GM12878 (cell line): ENCODE results near the gene HORMAD2. TPM values are rescaled to one million over a fixed set of nuclear protein-coding genes. Genes with fewer than 3 reads are reported as not detected.

Experiments
- ATAC-seq: fragments of 200-7000 bp; cut with Tn5 transposase; 3 replicates; pipeline ENCODE4 v1.9.1; 2020; ENCODE audit warnings: mild to moderate bottlenecking, moderate library complexity
- BruUV-seq: library from RNA; stranded (reverse); fragments of 400-500 nt; replicated peaks from 2 replicates; lab custom pipeline; 2021; lab: Mats Ljungman, UMichigan
- CTCF ChIA-PET: fragments of 300-600 bp; sonication (Branson Sonifier 250); formaldehyde crosslinking; extraction: SDS; loops from one replicate; lab custom pipeline; 2021; ENCODE audit warnings: inconsistent platforms; lab: Yijun Ruan, JAX
- POLR2A ChIA-PET: fragments of 350-600 bp; formaldehyde crosslinking; extraction: SDS; loops from one replicate; lab custom pipeline; 2021; ENCODE audit warnings: inconsistent platforms; lab: Charles Lee
- RAD21 ChIA-PET: fragments of 300-600 bp; sonication (Branson Sonifier 250); formaldehyde crosslinking; loops from one replicate; lab custom pipeline; 2023; ENCODE audit warnings: antibody characterized with exemption; ENCODE audit not compliant: unreplicated experiment; lab: Charles Lee
- SMC1A ChIA-PET: fragments of 300-600 bp; sonication (Branson Sonifier 250); formaldehyde crosslinking; loops from one replicate; lab custom pipeline; 2023; ENCODE audit not compliant: unreplicated experiment, uncharacterized antibody; lab: Charles Lee
- DNase-seq: peaks from one replicate; pipeline ENCODE4 v3.0.0-alpha.2; 2011; ENCODE audit warnings: low read depth, low spot score
- FAIRE-seq: peaks from 3 replicates; lab custom pipeline; 2011; peaks lifted over from hg19 to GRCh38; lab: Jason Lieb, UNC
- H2AFZ ChIP-seq: 2 replicates; pipeline ENCODE4 v1.6.0; 2011; ENCODE audit warnings: low read depth, low read length, control low read depth; ENCODE audit not compliant: control insufficient read depth
- H3K27ac ChIP-seq: 2 replicates; pipeline ENCODE4 v1.5.1; 2011; ENCODE audit warnings: control low read depth; ENCODE audit not compliant: control insufficient read depth, insufficient read depth
- H3K27me3 ChIP-seq, 2 experiments: replicated peaks in 1 of 2; 2 replicates each; pipeline versions ENCODE4 v1.6.0 to v1.6.1; 2011; ENCODE audit warnings: low read length in 1 of 2; ENCODE audit not compliant: control insufficient read depth in 2 of 2, insufficient read depth in 2 of 2
- H3K36me3 ChIP-seq, 2 experiments: 2 replicates each; pipeline ENCODE4 v1.5.1; 2011; ENCODE audit warnings: low read length in 1 of 2; ENCODE audit not compliant: control insufficient read depth in 2 of 2, insufficient read depth in 2 of 2
- H3K4me1 ChIP-seq: 2 replicates; pipeline ENCODE4 v1.6.1; 2011; ENCODE audit warnings: mild to moderate bottlenecking, low read length, moderate library complexity, mixed read lengths; ENCODE audit not compliant: control insufficient read depth, insufficient read depth
- H3K4me2 ChIP-seq: 2 replicates; pipeline ENCODE4 v1.6.0; 2011; ENCODE audit warnings: control low read depth; ENCODE audit not compliant: control insufficient read depth, insufficient read depth
- H3K4me3 ChIP-seq: fragments of 200-600 bp; sonication (generic); 2 replicates; pipeline ENCODE4 v1.5.1; 2016
- H3K79me2 ChIP-seq: 2 replicates; pipeline ENCODE4 v1.6.0; 2011; ENCODE audit warnings: low read length; ENCODE audit not compliant: control insufficient read depth, insufficient read depth
- H3K9ac ChIP-seq: 2 replicates; pipeline ENCODE4 v1.8.0; 2011; ENCODE audit warnings: low read length, control low read depth, mixed read lengths; ENCODE audit not compliant: control insufficient read depth, insufficient read depth
- H3K9me3 ChIP-seq: replicated peaks from 3 replicates; pipeline ENCODE4 v1.5.1; 2011; ENCODE audit warnings: mild to moderate bottlenecking, low read length; ENCODE audit not compliant: control insufficient read depth, insufficient read depth
- H4K20me1 ChIP-seq: 2 replicates; pipeline ENCODE4 v1.6.0; 2011; ENCODE audit not compliant: control insufficient read depth, insufficient read depth
- CEBPZ ChIP-seq: fragments of 150-350 bp; IDR thresholded peaks from 2 replicates; pipeline ENCODE4 v1.6.1; 2016; ENCODE audit warnings: low read depth, low read length
- STAT3 ChIP-seq: IDR thresholded peaks from 2 replicates; pipeline ENCODE4 v1.6.1; 2011; ENCODE audit warnings: low read depth, low read length, improper control_type of control experiment
- TBL1XR1 ChIP-seq: IDR thresholded peaks from 2 replicates; pipeline ENCODE4 v1.6.1; 2012; ENCODE audit warnings: low read depth, low read length, improper control_type of control experiment
- ZNF622 ChIP-seq: fragments of 450-650 bp; IDR thresholded peaks from 2 replicates; pipeline ENCODE4 v1.6.1; 2017; ENCODE audit warnings: mild to moderate bottlenecking, inconsistent platforms
- WGBS: methylation state at CpG from one replicate; pipeline ENCODE4 v1.1.6; 2016; ENCODE audit warnings: low lambda C conversion rate; ENCODE audit not compliant: insufficient replicate concordance, insufficient coverage; ENCODE audit errors: missing lambda C conversion rate; 5-methylcytosine and 5-hydroxymethylcytosine counted together
- in situ Hi-C: fragments of 300-500 bp; cut with MboI; formaldehyde crosslinking; loops from 9 replicates; pipeline ENCODE4 v1.14.3; 2018; ENCODE audit warnings: mixed read lengths
- intact Hi-C: fragments of 100-400 bp; cut with micrococcal nuclease; formaldehyde crosslinking; loops from one replicate; pipeline ENCODE4 v1.14.2; 2022; ENCODE audit not compliant: unreplicated experiment
- polyA plus RNA-seq, 11 experiments: library from polyadenylated mRNA; depleted of rRNA in 4 of 11; unstranded in 6 of 11; stranded (reverse) in 5 of 11; fragments of >200 nt; fragmentation: Nextera tagmentation in 4 of 11; fragmentation: Illumina TruSeq in 1 of 11; extraction: Ambion mirVana in 4 of 11; extraction: Trizol in 1 of 11; gene quantifications; 1 replicate in 1 of 11; 2 replicates in 10 of 11; pipeline versions ENCODE4 v1.2.1 to v1.2.3, GENCODE V29; 2011 to 2016; ENCODE audit warnings: inconsistent platforms in 2 of 11, missing spikeins in 2 of 11, low read depth in 1 of 11
- total RNA-seq, 4 experiments: library from RNA; depleted of rRNA in 3 of 4; stranded (reverse); fragments of >200 nt in 3 of 4; fragmentation: Illumina TruSeq in 1 of 4; extraction: Trizol in 1 of 4; gene quantifications; 2 replicates each; pipeline versions ENCODE4 v1.2.1 to v1.2.3, GENCODE V29; 2013 to 2021

The HORMAD2 gene
- total and polyA plus RNA-seq, 10 of the 15 experiments (the other 5 are each of a cell fraction or from before 2014, with no cell fraction given) = 0.07 to 0.13 TPM; not detected in 8

GRCh38 chr22:30161051-30161469, 80.8 kb downstream of the HORMAD2 start (continued):
- TF ChIP-seq ZNF622 (no peak), TBL1XR1 (no peak)
- TF ChIP-seq, all 136 proteins: peak for 0

- RAD21 ChIA-PET = no interaction called here
- 4% methylated on average over 2 of the region's 2 CpGs for WGBS
- in situ Hi-C loops (no loop called here), intact Hi-C loops (no loop called here)
- H3K9ac ChIP-seq = no peak overlapping the region
- no TSS peak for BruUV-seq
- no peaks in the 10 kb centered on the region for H3K4me1 ChIP-seq
- H3K36me3 ChIP-seq = no peaks in the 10 kb centered on the region
- FAIRE-seq (no peak), DNase-seq (no peak), ATAC-seq (no peak)
- H4K20me1 ChIP-seq = no peaks in the 10 kb centered on the region
- no peak overlapping the region for H3K4me2 ChIP-seq
- TF ChIP-seq STAT3 = no peak
- no peak for TF ChIP-seq CEBPZ
- no peak overlapping the region for H2AFZ ChIP-seq
- no peak overlapping the region for H3K4me3 ChIP-seq
- SMC1A ChIA-PET = no interaction called here
- H3K27me3 ChIP-seq = peaks cover 0 to 2% of the 10 kb centered on the region in 2 experiments
- H3K9me3 ChIP-seq = no peaks in the 10 kb centered on the region
- CTCF ChIA-PET = no interaction called here
- H3K27ac ChIP-seq = no peak overlapping the region
- no peaks in the 10 kb centered on the region for H3K79me2 ChIP-seq
- POLR2A ChIA-PET = no interaction called here
These were observed 87.0 kb downstream of the HORMAD2 start for GRCh38 chr22:30167296-30167695.
